HL-60 (cell line): Measurements from ENCODE around the gene XRRA1.

Source experiments
- CTCF ChIP-seq: IDR thresholded peaks from one replicate; pipeline ENCODE4 v1.5.1; 2011; ENCODE audit warnings: low read length, control low read depth, inconsistent platforms; ENCODE audit not compliant: insufficient read depth
- POLR2AphosphoS5 ChIP-seq: IDR thresholded peaks from 2 replicates; pipeline ENCODE4 v1.6.1; 2012; ENCODE audit warnings: low read depth
- SPI1 ChIP-seq: IDR thresholded peaks from 2 replicates; pipeline ENCODE4 v1.6.1; 2012; ENCODE audit warnings: low read depth, mild to moderate bottlenecking, borderline replicate concordance

DNA sequence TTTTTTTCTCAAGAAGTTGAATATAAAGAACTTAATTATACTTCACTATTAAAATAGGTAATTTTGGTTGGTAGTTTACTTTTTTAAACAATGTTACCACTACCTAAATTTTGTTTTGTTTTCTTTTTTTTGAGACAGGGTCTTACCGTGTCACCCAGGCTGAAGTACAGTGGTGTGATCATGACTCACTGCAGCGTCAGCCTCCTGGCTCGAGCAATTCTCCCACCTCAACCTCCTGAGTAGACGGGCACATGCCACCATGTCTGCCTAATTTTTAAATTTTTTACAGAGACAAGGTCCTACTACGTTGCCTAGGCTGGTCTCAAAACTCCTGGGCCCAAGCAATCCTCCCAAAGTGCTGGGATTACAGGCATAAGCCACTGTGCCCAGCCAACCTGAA is 17.8 kb upstream of the XRRA1 start:
- TF ChIP-seq CTCF = no peak
- TF ChIP-seq POLR2AphosphoS5 = no peak
- no peak for TF ChIP-seq SPI1
